Midbrain (tissue), 1 donor: ENCODE data around the gene SPATS2.
"Not testable (repeated sequence)": the region's sequence is repeated elsewhere in the genome, so short reads cannot be mapped to it uniquely, and the experiment has no call there.

Source experiments
- DNase-seq: peaks from one replicate; lab custom pipeline; 2025; lab: John Stamatoyannopoulos, UW

Gene SPATS2

GRCh38 chr12:49465132-49465531 is 97.9 kb downstream of the SPATS2 start:
- DNase-seq, result no peak

GRCh38 chr12:49470986-49471385 is 103.7 kb downstream of the SPATS2 start:
- no peak for DNase-seq

- no peak for DNase-seq
These were observed 104.3 kb downstream of the SPATS2 start for GRCh38 chr12:49471557-49471956.

GRCh38 chr12:49476091-49476490 is 108.8 kb downstream of the SPATS2 start:
- no peak for DNase-seq

GRCh38 chr12:49478949-49479664 is 111.8 kb downstream of the SPATS2 start:
- no peak for DNase-seq

GRCh38 chr12:49482095-49483051 is 115.1 kb downstream of the SPATS2 start:
- DNase-seq, result no peak

GRCh38 chr12:49483619-49484018 is 116.4 kb downstream of the SPATS2 start:
- no peak for DNase-seq

- no peak for DNase-seq
These were observed 120.3 kb downstream of the SPATS2 start for GRCh38 chr12:49487605-49488004.

GRCh38 chr12:49489154-49489553 is 121.9 kb downstream of the SPATS2 start:
- DNase-seq, result no peak

- no peak for DNase-seq
These were observed 122.5 kb downstream of the SPATS2 start for GRCh38 chr12:49489720-49490119.

- DNase-seq, result no peak
These were observed 124.6 kb downstream of the SPATS2 start for GRCh38 chr12:49491823-49492222.

- DNase-seq, result no peak
These were observed 126.6 kb downstream of the SPATS2 start for GRCh38 chr12:49493900-49494299.

GRCh38 chr12:49496417-49497360 is 129.4 kb downstream of the SPATS2 start:
- DNase-seq, result peak; percentile 28

GRCh38 chr12:49501895-49502294 is 134.6 kb downstream of the SPATS2 start:
- no peak for DNase-seq

- DNase-seq, result no peak
These were observed 135.3 kb downstream of the SPATS2 start for GRCh38 chr12:49502590-49502989.

- DNase-seq, result no peak
These were observed 136.5 kb downstream of the SPATS2 start for GRCh38 chr12:49503674-49504180.

GRCh38 chr12:49505672-49506071 is 138.4 kb downstream of the SPATS2 start:
- DNase-seq, result no peak

- DNase-seq, result no peak
These were observed 139.9 kb downstream of the SPATS2 start for GRCh38 chr12:49507139-49507538.

- not testable (repeated sequence) for DNase-seq
These were observed 142.4 kb downstream of the SPATS2 start for GRCh38 chr12:49509681-49510080.

- no peak for DNase-seq
These were observed 144.1 kb downstream of the SPATS2 start for GRCh38 chr12:49511410-49511809.

- no peak for DNase-seq
These were observed 145.3 kb downstream of the SPATS2 start for GRCh38 chr12:49512546-49512945.

GRCh38 chr12:49515266-49515665 is 148.0 kb downstream of the SPATS2 start:
- DNase-seq, result no peak
